ENCODE results near the gene RGL4.

The RGL4 gene

GRCh38 chr22:23744001-23744400 is 53.2 kb downstream of the RGL4 start:
- DNase-seq (ENCODE audit: low spot score), result no peak

GRCh38 chr22:23744485-23744884 is 53.7 kb downstream of the RGL4 start:
- no peak for DNase-seq (ENCODE audit: low spot score)

GRCh38 chr22:23745791-23746190 is 55.0 kb downstream of the RGL4 start:
- DNase-seq (ENCODE audit: low spot score), result no peak

Measured in iPS-NIHi11 (cell line).